ENCODE data around the gene ZBTB17.

DNA sequence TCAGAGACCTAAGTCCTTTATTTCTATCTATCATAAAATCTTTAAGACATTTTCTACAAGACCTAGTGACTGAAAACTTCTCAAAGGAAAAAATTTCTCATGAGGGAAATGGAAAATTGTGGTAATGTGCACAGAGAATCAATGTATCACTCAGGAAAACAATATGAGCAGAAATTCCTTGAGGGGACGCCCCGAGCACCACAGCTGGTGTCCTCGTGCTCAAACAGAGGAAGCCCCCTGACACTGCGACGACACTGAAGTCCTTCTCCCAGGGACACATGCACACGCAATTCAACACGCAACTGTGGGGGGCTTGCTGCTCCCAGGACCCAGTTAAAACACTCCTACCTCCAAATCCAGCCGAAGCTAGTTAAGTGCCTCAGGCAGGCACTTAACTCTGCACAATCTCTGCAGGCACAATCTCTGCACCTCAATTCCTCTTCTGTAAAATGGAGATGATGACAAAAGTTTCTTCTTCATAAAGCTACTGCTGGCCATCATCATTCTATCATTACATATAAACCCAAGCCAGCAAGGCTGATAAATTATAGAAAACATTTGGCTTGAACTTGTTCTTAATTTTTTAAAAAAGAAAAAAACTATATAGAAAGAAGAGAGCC lies 16.0 kb downstream of the ZBTB17 start:
- TF ChIP-seq, protein P1, sequence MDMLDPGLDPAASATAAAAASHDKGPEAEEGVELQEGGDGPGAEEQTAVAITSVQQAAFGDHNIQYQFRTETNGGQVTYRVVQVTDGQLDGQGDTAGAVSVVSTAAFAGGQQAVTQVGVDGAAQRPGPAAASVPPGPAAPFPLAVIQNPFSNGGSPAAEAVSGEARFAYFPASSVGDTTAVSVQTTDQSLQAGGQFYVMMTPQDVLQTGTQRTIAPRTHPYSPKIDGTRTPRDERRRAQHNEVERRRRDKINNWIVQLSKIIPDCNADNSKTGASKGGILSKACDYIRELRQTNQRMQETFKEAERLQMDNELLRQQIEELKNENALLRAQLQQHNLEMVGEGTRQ (IDR thresholded peaks at IDR 0.05): no peak
- TF ChIP-seq, protein P2, sequence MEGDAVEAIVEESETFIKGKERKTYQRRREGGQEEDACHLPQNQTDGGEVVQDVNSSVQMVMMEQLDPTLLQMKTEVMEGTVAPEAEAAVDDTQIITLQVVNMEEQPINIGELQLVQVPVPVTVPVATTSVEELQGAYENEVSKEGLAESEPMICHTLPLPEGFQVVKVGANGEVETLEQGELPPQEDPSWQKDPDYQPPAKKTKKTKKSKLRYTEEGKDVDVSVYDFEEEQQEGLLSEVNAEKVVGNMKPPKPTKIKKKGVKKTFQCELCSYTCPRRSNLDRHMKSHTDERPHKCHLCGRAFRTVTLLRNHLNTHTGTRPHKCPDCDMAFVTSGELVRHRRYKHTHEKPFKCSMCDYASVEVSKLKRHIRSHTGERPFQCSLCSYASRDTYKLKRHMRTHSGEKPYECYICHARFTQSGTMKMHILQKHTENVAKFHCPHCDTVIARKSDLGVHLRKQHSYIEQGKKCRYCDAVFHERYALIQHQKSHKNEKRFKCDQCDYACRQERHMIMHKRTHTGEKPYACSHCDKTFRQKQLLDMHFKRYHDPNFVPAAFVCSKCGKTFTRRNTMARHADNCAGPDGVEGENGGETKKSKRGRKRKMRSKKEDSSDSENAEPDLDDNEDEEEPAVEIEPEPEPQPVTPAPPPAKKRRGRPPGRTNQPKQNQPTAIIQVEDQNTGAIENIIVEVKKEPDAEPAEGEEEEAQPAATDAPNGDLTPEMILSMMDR (IDR thresholded peaks at IDR 0.05): no peak
- TF ChIP-seq HOXA7 (CRISPR knock-in tag; IDR thresholded peaks at IDR 0.05): no peak
- TF ChIP-seq, protein P3, sequence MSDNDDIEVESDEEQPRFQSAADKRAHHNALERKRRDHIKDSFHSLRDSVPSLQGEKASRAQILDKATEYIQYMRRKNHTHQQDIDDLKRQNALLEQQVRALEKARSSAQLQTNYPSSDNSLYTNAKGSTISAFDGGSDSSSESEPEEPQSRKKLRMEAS (IDR thresholded peaks at IDR 0.05): no peak
- no peak for TF ChIP-seq POLR2A (IDR thresholded peaks at IDR 0.05; ENCODE audit: low read length)
- no peak for TF ChIP-seq EP300 (IDR thresholded peaks at IDR 0.05)
- no peak for TF ChIP-seq CBX2 (IDR thresholded peaks at IDR 0.05; ENCODE audit: borderline replicate concordance, low read depth)
